Endometrium (tissue), 2 donors: ENCODE data around the gene ZNRF1.
"Not testable (repeated sequence)": the region's sequence is repeated elsewhere in the genome, so short reads cannot be mapped to it uniquely, and the experiment has no call there.

Experiments used
- FAIRE-seq: peaks from 2 replicates; lab custom pipeline; 2012; peaks lifted over from hg19 to GRCh38; lab: Jason Lieb, UNC
- donor health status: control.
- donor health status: control.

ZNRF1 gene

GRCh38 chr16:75002474-75002873 lies 3.6 kb downstream of the ZNRF1 start:
- no peak for FAIRE-seq

DNA sequence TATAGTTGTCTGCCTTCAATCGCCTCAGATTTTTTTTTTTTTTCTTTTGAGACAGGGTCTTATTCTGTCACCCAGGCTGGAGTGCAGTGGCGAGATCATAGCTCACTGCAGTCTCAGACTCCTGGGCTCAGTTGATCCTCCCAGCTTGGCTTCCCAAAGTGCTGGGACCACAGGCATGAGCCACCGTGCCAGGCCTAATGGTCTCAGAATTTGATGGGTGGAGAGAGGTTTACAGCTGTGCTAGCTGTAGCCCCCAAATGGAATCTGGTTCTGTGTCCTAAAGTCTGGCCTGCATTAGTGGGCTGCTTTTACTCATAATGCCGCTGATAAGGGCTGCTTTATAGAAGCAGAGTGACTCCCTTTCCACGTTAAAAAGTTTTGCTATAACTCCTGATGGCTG lies 5.1 kb downstream of the ZNRF1 start:
- no peak for FAIRE-seq

GRCh38 chr16:75004460-75004859 lies 5.6 kb downstream of the ZNRF1 start:
- FAIRE-seq: no peak

GRCh38 chr16:75005697-75006096 lies 6.9 kb downstream of the ZNRF1 start:
- FAIRE-seq: no peak

DNA sequence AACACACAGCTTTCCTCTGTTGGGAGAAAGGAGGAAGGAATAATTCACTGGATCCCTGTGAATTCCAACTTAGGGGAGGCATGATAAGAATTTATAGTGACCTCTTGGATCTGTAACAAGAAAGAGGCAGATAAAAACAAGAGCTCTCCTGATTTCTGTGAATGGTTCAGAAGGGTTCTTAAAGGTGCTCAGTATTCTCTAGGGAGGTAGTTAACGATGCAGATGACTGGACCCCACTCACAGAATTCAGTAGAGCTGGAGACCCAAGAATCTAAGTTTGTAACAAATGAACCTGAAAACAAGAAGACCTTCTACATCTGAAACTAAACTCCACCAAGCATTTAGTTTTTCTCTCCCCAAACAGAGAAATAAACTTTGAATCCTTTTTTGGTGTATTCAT lies 8.6 kb downstream of the ZNRF1 start:
- no peak for FAIRE-seq

DNA sequence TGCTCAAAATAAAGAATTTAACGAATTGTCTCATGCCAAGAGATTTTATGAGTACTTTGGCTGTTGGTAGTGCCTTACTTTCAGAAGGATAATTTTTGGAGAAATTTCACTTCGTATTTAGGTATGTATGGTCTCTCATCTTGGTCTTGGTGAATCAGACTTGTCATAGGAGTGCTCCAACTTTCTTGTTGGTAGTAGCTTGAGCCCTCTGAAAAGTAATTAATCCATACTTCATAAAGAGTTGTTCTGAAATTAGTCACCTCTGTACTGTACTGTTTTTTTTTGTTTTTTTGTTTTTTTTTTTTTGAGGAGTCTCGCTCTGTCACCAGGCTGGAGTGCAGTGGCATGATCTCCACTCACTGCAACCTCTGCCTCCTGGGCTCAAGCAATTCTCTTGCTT lies 11.6 kb downstream of the ZNRF1 start:
- no peak for FAIRE-seq

GRCh38 chr16:75011634-75012307 lies 12.9 kb downstream of the ZNRF1 start:
- FAIRE-seq: no peak

DNA sequence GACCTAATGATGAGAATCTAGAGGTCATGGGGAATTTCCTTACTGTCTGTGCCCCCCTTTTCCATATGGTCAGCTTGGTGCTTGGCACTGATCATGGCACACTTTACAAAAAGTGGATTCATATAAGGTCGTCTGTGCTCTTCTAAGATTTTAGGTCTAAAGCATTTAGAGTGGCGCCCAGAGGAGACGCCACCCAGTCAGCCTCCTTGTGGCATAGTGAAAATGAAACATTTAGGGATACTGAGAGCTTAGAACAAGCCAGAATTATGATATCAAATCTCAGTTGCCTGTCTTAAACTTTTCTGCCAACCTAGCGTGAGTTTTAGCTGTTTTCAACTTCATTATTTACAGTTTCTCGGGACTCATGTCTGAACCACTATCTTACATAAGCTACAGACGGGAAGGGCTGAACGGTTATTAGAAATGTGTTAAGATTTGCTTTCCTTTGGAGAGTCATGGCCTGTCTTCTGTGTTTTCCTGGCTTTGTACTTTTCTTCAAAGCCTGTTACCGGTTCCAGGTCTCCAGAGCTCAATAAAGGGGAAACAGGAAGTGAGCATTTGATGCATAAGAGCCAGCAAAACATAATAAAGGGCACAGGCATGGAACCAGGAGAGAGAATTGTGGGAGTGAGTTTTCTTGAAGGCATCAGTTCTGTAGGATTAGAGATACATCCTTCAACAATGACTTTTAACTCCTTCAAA lies 13.7 kb downstream of the ZNRF1 start:
- FAIRE-seq: no peak

DNA sequence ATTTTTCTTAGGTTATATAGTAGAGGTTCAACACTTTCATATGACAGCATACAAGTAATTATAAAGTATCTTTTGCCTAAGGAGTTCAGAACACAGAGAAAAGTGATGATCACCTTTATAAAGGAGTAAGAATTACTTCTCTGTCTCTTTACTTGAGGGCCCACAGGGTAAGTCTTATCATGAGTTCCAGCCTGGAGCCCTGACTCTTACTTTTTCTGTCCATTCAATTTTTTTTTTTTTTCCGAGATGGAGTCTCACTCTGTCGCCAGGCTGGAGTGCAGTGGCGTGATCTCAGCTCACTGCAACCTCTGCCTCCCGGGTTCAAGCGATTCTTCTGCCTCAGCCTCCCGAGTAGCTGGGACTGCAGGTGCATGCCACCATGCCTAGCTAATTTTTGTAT lies 14.3 kb downstream of the ZNRF1 start:
- not testable (repeated sequence) for FAIRE-seq

DNA sequence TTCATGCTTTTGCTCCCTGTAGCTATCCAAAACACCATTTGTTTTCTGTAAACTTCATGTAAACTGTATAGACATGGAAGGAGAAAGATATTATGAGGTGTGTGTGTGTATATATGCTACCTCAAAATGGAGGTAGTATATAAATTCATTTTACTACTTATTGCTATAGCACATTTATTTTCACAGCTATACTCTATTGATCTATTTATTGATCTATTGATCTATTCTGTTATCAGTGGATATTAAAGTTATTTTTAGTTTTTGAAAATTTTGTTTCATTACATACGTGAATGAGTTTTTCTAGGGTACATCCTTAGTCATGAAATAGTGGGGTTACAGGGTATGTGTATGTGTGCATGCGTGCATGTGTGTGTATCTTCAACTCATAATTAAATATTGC lies 15.5 kb downstream of the ZNRF1 start:
- FAIRE-seq: no peak

DNA sequence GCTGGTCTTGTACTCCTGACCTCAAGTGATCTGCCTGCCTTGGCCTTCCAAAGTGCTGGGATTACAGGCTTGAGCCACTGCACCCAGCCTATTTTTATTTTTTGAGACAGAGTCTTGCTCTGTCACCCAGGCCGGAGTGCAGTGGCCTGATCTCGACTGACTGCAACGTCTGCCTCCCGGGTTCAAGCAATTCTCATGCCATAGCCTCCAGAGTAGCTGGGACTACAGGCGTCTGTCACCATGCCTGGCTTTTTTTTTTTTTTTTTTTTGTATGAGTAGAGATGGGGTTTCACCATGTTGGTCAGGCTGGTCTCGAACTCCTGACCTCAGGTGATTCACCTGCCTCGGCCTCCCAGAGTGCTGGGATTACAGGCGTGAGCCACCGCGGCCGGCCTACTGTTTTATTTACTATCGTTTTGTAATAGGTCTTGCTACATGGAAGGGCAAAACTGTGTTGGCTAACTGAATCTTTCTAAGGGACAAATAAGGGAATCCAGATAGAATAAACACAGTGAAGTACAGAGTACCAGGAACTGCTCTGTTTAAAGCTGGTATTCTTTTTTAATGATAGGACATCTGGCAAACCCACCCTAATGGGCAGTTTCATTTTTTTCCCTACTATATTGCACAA lies 17.7 kb downstream of the ZNRF1 start:
- not testable (repeated sequence) for FAIRE-seq

DNA sequence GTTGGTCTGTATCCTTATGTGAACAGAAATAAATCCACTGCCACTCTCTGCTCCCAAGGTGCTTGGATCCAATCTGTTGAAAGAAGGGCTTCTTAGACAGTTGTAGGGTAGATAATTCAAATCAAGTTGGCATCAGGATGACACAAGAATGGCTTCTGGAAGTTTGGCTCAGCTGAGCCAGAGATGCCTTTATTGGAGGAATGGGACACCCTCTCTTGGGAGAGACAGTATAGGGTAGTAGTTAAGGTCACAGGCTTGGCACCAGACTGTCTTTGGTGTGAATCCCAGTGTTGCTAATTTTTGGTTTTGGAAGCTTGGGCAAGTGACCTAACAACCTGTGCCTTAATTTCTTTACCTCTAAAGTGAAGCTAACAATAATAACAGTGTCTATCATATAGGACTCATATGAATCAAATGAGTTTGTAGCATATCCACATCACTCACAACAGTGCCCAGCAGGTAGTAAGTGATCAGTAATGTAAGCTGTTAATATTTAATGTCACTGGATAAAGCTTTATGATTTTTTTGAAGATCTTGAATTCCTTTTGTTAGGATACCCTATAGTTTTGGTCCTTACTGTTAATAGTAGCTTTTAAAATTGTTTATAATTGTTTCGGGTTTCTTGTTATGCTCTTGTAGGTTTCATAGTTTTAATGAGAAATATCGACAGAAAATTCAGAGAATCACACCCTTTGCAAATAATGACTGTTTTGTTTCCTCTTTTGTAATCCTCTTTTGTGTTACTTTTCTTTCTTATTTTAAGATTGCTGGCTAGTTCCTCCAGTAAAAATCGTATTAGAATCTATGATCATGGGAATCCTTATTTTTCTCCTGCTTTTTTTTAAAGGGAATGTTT lies 19.1 kb downstream of the ZNRF1 start:
- no peak for FAIRE-seq

DNA sequence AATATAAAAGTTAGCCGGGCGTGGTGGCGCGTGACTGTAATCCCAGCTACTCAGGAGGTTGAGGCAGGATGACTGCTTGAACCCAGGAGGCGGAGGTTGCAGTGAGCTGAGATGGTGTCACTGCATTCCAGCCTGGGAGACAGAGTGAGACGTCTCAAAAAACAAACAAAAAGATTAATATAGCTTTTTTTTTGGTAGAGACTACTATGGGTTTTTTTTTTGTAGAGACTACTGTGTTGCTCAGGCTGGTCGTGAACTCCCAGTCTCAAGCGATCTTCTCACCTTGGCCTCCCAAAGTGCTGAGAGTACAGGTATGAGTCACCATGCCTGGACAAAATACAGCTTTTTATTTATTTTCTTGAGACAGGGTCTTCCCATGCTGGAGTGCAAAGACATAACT lies 20.2 kb downstream of the ZNRF1 start:
- no peak for FAIRE-seq

GRCh38 chr16:75019586-75019985 lies 20.8 kb downstream of the ZNRF1 start:
- no peak for FAIRE-seq

DNA sequence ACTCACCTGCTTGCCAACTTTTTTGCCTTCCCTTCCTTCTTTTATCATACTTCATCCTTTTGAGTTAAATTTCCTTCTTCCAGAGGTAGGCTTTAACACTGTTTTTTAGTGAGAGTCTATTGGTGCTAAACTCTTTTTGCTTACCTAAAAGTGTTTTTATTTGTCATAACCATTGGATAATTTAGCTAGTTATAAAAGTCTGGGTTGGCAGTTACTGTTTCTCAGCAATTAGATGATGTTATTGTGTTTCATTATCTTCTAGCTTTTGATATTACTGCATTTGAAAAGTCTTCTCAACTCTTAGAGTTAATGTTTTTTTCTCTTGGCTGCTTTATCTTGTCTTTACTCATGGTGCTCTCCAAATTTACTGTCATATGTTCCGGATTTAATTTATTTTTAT lies 22.6 kb downstream of the ZNRF1 start:
- no peak for FAIRE-seq

DNA sequence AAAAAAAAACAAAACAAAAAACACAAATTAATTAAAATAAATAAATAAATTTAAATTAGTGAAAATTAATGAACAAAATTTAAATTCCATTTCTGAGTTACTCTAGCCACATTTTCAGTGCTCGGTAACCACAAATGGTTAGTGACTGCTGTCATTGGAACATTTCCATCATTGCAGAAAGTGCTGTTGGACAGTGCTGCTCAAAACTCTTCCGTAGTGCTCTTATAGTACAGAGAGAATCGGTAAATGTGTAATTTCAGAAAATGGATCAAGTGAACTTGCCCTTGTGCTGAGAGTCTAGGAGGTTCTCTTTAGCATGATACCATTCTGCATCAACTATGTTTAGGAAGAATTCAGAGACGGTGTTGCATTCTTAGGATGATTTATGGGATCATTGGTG lies 23.7 kb downstream of the ZNRF1 start:
- no peak for FAIRE-seq

DNA sequence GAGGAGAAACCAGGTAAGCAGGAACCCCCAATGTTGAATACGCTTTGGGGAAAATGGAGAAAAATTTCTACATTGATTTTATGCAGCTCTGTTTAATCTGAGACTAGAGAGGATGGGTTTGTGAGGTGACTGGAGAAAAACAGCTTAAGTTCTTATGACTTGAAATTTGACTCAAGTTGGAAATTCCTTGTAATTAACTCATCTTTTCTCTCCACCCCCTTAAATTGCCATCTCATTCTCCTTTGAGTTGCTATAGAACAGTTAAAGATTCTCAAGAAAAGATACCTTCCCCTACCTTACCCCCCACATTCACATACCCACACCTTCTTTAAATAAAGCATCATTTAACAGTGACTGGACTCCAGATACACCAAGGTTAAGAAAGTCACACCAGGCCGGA lies 24.2 kb downstream of the ZNRF1 start:
- FAIRE-seq: no peak

DNA sequence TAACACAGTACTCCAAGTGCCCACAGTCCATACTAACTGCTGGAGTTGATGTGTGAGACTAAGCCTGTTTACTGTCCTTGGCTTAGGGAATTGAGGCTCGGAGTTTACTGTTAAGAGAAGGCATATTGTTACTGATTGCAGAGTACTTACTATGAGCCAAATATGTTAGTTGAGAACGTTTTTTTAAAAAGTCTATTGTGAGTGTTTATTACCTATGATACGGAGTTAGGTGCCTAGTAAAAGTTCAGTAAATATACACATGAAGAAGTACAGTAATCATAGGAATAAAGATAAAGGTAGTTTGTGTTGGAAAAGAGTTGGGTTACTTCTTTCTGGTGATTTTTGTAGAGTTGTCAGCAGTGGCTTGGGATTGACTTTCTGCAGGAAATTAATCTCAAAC lies 25.4 kb downstream of the ZNRF1 start:
- FAIRE-seq: no peak

- FAIRE-seq: no peak
Measured at GRCh38 chr16:75024594-75024993, 25.8 kb downstream of the ZNRF1 start.

- FAIRE-seq: no peak
Measured at GRCh38 chr16:75025761-75026160, 26.9 kb downstream of the ZNRF1 start.

- FAIRE-seq: peak; percentile 8
Measured at GRCh38 chr16:75026239-75026891, 27.5 kb downstream of the ZNRF1 start.

- FAIRE-seq: no peak
Measured at GRCh38 chr16:75026892-75027391, 28.1 kb downstream of the ZNRF1 start.
